K562 (cell line): ENCODE measurements around the gene SNPH.

Experiments used
- NFXL1 ChIP-seq: fragments of 450-650 bp; formaldehyde crosslinking; IDR thresholded peaks from 2 replicates; pipeline ENCODE4 v1.4.0; 2021; ENCODE audit warnings: mild to moderate bottlenecking
- NR2C2 ChIP-seq, 2 experiments: fragments of 200-800 bp in 1 of 2; sonication (Bioruptor generic) in 1 of 2; sonication (generic) in 1 of 2; formaldehyde crosslinking in 1 of 2; IDR thresholded peaks; 2 replicates each; pipeline versions ENCODE4 v1.6.1 to v1.8.0; 2016 to 2022; ENCODE audit warnings: mild to moderate bottlenecking in 1 of 2, missing compliant biosample characterization in 1 of 2, missing genetic modification characterization in 1 of 2, missing genetic modification reagents in 1 of 2
- POLR2AphosphoS5 ChIP-seq: IDR thresholded peaks from 2 replicates; pipeline ENCODE4 v1.6.1; 2011; ENCODE audit warnings: mild to moderate bottlenecking, low read depth, low read length, moderate library complexity; ENCODE audit not compliant: control insufficient read depth, insufficient read depth
- SRSF3 ChIP-seq: fragments of 200-400 bp; formaldehyde crosslinking; IDR thresholded peaks from 2 replicates; pipeline ENCODE4 v1.6.1; 2016; ENCODE audit warnings: mild to moderate bottlenecking, low read length, moderate library complexity; ENCODE audit not compliant: insufficient read depth
- ZZZ3 ChIP-seq: fragments of 450-650 bp; IDR thresholded peaks from 2 replicates; pipeline ENCODE4 v1.6.1; 2016; ENCODE audit warnings: antibody characterized with exemption, mild to moderate bottlenecking, moderate library complexity

- TF ChIP-seq SRSF3, result no peak
- TF ChIP-seq ZZZ3, result no peak
- no peak for TF ChIP-seq NFXL1 (CRISPR knock-in tag)
- no peak for TF ChIP-seq POLR2AphosphoS5
- no peak for TF ChIP-seq NR2C2 (CRISPR knock-in tag; IDR thresholded peaks at IDR 0.05)
- TF ChIP-seq NR2C2 (tag; IDR thresholded peaks at IDR 0.05), result no peak
Observed at GRCh38 chr20:1313236-1313964, 47.3 kb downstream of the SNPH start.
